ENCODE results near the gene WDR27.
"Not testable (repeated sequence)": the region's sequence is repeated elsewhere in the genome, so short reads cannot be mapped to it uniquely, and the experiment has no call there.

The WDR27 gene

DNA sequence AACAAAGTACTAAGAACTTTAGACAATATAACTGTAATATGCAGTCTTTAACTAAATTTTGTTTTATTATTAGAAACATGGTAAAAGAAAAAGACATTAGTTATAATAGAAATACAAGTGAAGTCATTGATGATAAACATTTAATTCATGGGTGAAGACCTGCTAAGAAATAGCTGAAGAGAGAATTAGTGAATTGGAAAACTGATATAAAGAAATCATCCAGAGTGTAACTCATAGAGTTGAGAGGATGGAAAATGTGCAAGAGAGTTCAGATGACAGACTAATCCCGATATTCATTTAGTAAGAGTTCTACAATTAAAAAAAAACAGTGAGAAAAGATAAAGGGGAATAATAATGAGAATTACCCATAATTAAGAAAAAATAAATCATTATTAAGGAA is 227.5 kb downstream of the WDR27 start:
- TF ChIP-seq CTCF (IDR thresholded peaks at IDR 0.05; ENCODE audit: borderline replicate concordance, insufficient read depth, low read depth, low read length): no peak
- H3K4me3 ChIP-seq (ENCODE audit: low read depth, low read length): no peak overlapping the region

- no peak overlapping the region for H3K4me3 ChIP-seq (ENCODE audit: low read depth, low read length)
- TF ChIP-seq CTCF (IDR thresholded peaks at IDR 0.05; ENCODE audit: borderline replicate concordance, insufficient read depth, low read depth, low read length): no peak
These were observed 228.2 kb downstream of the WDR27 start for GRCh38 chr6:169473663-169474062.

DNA sequence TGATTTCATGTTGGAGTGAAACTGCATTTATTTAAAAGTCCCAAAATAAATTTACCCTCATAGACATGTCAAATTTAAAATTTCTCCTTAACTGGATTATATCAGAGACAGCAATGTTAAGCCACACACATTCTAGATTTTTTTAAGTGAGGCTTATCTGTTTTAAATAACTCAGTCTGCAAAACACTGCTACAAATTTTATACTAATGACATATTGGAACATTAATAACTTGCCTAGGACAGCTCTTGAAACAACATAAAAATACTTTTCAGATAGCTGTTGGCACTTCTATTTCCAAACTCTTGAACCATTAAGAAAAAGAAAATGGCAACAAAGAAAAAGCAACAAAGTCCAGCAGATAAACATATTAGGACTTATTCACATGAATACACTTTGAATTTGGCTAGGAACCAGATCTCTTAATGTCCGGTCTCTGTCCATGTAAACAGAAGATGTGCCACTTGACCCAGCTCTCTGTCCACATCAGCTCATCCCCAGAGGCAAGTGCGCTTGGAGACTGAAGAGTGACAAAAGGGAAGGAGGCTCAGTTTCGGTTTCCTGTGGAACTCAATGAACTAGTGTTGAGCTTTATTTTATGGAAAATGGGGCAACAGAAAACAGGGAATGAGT is 228.9 kb downstream of the WDR27 start:
- no peak overlapping the region for H3K4me3 ChIP-seq (ENCODE audit: low read depth, low read length)
- TF ChIP-seq CTCF (IDR thresholded peaks at IDR 0.05; ENCODE audit: borderline replicate concordance, insufficient read depth, low read depth, low read length): no peak

- H3K4me3 ChIP-seq (ENCODE audit: low read depth, low read length): no peak overlapping the region
- TF ChIP-seq CTCF (IDR thresholded peaks at IDR 0.05; ENCODE audit: borderline replicate concordance, insufficient read depth, low read depth, low read length): no peak
These were observed 231.0 kb downstream of the WDR27 start for GRCh38 chr6:169470790-169471189.

DNA sequence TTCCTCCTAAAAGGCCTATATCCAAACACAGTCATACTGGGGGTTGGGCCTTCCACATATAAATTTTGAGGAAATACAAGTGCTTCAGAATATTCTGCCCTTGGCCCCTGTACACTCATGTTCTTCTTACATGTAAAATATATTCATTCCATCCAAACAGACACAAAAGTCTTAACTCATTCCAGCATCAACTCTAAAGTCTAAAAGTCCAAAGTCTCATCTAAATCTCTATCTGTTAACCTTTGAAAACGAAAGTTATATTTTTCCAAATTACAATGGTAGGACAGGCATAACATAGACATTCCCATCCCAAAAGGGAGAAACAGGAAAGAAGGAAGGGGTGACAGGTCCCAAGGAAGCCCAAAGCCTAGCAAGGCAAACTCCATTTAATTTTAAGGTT is 232.8 kb downstream of the WDR27 start:
- no peak for TF ChIP-seq CTCF (IDR thresholded peaks at IDR 0.05; ENCODE audit: borderline replicate concordance, insufficient read depth, low read depth, low read length)
- no peak overlapping the region for H3K4me3 ChIP-seq (ENCODE audit: low read depth, low read length)

- H3K4me3 ChIP-seq (ENCODE audit: low read depth, low read length): not testable (repeated sequence)
These were observed 234.1 kb downstream of the WDR27 start for GRCh38 chr6:169467755-169468154.

DNA sequence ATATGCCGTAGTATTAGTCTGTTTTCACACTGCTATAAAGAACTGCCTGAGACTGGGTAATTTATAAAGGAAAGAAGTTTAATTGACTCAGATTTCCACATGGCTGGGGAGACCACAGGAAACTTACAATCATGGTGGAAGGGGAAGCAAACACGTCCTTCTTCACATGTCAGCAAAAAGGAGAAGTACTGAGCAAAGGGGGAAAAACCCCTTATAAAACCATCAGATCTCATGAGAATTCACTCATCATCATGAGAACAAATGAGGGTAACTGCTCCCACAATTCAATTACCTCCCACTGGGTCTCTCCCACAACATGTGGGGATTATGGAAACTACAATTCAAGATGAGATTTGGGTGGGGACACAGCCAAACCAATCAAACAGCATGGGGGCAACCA is 235.6 kb downstream of the WDR27 start:
- H3K4me3 ChIP-seq (ENCODE audit: low read depth, low read length): not testable (repeated sequence)

- no peak overlapping the region for H3K4me3 ChIP-seq (ENCODE audit: low read depth, low read length)
- no peak for TF ChIP-seq CTCF (IDR thresholded peaks at IDR 0.05; ENCODE audit: borderline replicate concordance, insufficient read depth, low read depth, low read length)
These were observed 244.1 kb downstream of the WDR27 start for GRCh38 chr6:169457762-169458161.

Measured in GM12875 (cell line).